GM19372 (cell line): Measurements from ENCODE around the gene MED4.

ENCODE experiments used
- ATAC-seq: cut with Tn5 transposase; IDR thresholded peaks from one replicate; pipeline ENCODE4 v1.9.1; 2021; ENCODE audit warnings: mild to moderate bottlenecking, low read depth, moderate library complexity; ENCODE audit not compliant: unreplicated experiment

MED4 gene

DNA sequence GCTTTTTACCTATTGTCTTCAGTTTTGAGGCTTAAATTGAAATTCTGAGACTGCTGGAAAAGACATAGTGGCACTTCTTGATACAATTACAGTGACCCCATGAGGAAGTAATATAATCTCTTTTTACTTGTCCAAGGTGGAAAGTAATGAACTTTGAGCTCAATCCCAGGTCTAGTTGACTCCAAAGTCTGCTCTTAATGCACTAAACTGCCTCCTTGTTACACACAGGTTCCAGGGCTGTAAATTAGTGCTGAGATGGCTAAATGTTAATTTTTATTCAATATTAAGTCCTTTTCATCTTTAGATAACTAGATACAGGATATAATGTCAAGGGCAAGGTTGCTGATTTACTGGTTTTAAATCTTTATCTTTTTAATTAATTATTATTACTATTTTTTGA, 54.9 kb downstream of the MED4 start:
- no peak for ATAC-seq

- ATAC-seq, result no peak
These were observed 56.1 kb downstream of the MED4 start for GRCh38 chr13:48038761-48039160.

- peak; percentile 90 for ATAC-seq
These were observed 57.3 kb downstream of the MED4 start, which contains the start of gene NUDT15 for GRCh38 chr13:48037346-48038173. NUDT15 (plus strand) TSS chr13:48037726; CDS start chr13:48037747, 21 bp downstream.

GRCh38 chr13:48029859-48030258, 65.0 kb downstream of the MED4 start:
- ATAC-seq, result no peak

DNA sequence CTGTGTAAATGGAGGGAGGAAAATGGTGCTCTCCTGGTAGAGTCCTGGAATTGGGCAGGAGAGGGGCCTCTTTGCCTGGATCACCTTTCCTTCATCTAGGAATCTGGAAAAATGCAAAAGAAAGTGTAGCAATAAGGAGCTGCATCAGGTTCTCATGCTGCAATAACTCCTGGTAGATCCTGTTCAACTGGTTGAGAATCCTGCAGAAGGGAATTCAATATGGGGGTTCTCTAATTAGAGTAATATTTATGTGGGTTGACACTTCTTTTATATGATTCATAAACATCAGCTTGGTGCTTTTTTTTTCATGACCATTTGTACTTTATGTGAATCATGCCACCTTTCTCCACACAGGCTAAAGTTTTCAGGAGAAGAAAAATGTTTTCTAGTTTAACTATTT, 66.8 kb downstream of the MED4 start:
- no peak for ATAC-seq
